GM10248 (cell line): ENCODE results near the gene CHTF8.
"Not testable (repeated sequence)": the region's sequence is repeated elsewhere in the genome, so short reads cannot be mapped to it uniquely, and the experiment has no call there.

Experiments used
- CTCF ChIA-PET: fragments of 300-600 bp; sonication (Branson Sonifier 250); formaldehyde crosslinking; extraction: SDS; loops from one replicate; lab custom pipeline; 2021; ENCODE audit warnings: antibody characterized with exemption; lab: Yijun Ruan, JAX
- POLR2A ChIA-PET: fragments of 350-650 bp; sonication (Branson Sonifier 250); formaldehyde crosslinking; extraction: SDS; loops from one replicate; lab custom pipeline; 2020; ENCODE audit warnings: antibody characterized with exemption; lab: Yijun Ruan, JAX
- DNase-seq: peaks from one replicate; pipeline ENCODE4 v3.0.0; 2012; ENCODE audit errors: extremely low spot score
- TF ChIP-seq, protein P1 (sequence below): IDR thresholded peaks from 2 replicates; pipeline ENCODE4 v1.5.1; 2012; ENCODE audit warnings: mild to moderate bottlenecking, low read depth; ENCODE audit errors: extremely low read depth, missing control alignments, control extremely low read depth

Gene CHTF8

DNA sequence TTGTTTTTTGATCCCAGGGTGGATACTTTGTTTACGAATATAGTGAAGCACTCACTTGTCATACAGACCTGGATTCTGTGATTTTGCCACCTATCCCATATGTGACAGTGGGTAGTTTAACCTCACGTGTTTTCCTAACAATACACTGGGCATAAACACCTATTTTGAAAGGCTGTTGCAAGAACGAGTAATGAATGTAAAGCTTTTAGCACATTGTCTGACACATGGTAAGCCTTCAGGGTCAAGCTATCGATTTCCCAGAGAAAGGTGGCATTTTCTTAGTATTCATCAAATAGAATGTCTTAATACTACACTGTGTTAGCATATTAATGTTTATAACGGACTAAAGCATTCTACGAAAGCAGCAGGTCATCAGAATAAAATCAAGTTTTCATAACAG is 1.9 kb downstream of the CHTF8 start:
- CTCF ChIA-PET: interaction anchor here (1.4 to 2.8 kb wide), 7 partner anchors 10 to 540 kb away, joined by 3 to 11 read pairs (median 5); no protein-coding TSS in a partner anchor
- POLR2A ChIA-PET: no interaction called here
- no peak for DNase-seq
- TF ChIP-seq, protein P1, sequence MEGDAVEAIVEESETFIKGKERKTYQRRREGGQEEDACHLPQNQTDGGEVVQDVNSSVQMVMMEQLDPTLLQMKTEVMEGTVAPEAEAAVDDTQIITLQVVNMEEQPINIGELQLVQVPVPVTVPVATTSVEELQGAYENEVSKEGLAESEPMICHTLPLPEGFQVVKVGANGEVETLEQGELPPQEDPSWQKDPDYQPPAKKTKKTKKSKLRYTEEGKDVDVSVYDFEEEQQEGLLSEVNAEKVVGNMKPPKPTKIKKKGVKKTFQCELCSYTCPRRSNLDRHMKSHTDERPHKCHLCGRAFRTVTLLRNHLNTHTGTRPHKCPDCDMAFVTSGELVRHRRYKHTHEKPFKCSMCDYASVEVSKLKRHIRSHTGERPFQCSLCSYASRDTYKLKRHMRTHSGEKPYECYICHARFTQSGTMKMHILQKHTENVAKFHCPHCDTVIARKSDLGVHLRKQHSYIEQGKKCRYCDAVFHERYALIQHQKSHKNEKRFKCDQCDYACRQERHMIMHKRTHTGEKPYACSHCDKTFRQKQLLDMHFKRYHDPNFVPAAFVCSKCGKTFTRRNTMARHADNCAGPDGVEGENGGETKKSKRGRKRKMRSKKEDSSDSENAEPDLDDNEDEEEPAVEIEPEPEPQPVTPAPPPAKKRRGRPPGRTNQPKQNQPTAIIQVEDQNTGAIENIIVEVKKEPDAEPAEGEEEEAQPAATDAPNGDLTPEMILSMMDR: no peak

- no peak for DNase-seq
- POLR2A ChIA-PET: no interaction called here
- TF ChIP-seq, protein P1: no peak
- CTCF ChIA-PET: interaction anchor here (1.1 to 2.8 kb wide), 2 partner anchors 16 to 22 kb away, joined by 3 to 11 read pairs; no protein-coding TSS in a partner anchor
Observed at GRCh38 chr16:69127966-69128510, 4.3 kb downstream of the CHTF8 start.

DNA sequence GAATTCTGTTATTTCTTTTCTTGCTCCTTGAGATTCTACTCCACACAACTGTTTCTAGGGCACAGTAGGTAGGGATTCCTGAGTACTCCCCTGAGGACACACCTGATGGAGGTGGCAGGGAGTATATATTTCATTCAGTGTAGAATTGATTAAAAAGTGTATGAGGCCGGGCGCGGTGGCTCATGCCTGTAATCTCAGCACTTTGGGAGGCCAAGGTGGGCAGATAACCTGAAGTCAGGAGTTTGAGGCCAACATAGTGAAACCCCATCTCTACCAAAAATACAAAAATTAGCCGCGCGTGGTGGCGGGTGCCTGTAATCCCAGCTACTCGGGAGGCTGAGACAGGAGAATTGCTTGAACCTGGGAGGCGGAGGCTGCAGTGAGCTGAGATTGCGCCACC is 5.6 kb downstream of the CHTF8 start:
- DNase-seq, POLR2A ChIA-PET: not testable (repeated sequence)
- CTCF ChIA-PET: interaction anchor here (1.5 kb wide), 1 partner anchor 537 kb away, joined by 4 read pairs; no protein-coding TSS in a partner anchor

- ChIA-PET CTCF (interaction anchor here (1.5 to 6.2 kb wide), 3 partner anchors 11 to 598 kb away, joined by 4 to 50 read pairs (median 14); no protein-coding TSS in a partner anchor), POLR2A (no interaction called here)
- TF ChIP-seq, protein P1: no peak
- no peak for DNase-seq
Observed at GRCh38 chr16:69126221-69126620, 6.2 kb downstream of the CHTF8 start.

DNA sequence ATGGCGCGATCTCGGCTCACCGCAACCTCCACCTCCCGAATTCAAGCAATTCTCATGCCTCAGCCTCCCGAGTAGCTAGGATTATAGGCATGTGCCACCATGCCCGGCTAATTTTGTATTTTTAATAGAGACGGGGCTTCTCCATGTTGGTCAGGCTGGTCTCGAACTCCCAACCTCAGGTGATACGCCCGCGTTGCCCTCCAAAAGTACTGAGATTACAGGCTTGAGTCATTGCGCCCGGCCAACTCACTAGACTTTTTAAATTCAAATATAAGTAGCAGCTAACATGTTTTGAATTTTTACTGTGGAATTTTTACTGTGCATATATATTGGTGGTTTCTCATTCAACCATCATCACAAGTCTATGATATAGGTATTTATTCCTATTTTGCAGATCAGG is 7.4 kb downstream of the CHTF8 start:
- DNase-seq: not testable (repeated sequence)
- ChIA-PET POLR2A (interaction anchor here (0.6 kb wide), 1 partner anchor 413 kb away, joined by 5 read pairs; no protein-coding TSS in a partner anchor), CTCF (interaction anchor here (1.1 to 6.2 kb wide), 14 partner anchors 8 to 604 kb away, joined by 3 to 60 read pairs (median 10); partner anchors contain the start of genes CHTF8 and UTP4)

GRCh38 chr16:69124406-69124805 is 8.0 kb downstream of the CHTF8 start:
- CTCF ChIA-PET: interaction anchor here (0.8 to 6.2 kb wide), 20 partner anchors 9 to 604 kb away, joined by 3 to 60 read pairs (median 6); partner anchors contain the start of genes CHTF8 and UTP4
- not testable (repeated sequence) for DNase-seq
- POLR2A ChIA-PET: interaction anchor here (0.6 kb wide), 1 partner anchor 412 kb away, joined by 5 read pairs; no protein-coding TSS in a partner anchor

DNA sequence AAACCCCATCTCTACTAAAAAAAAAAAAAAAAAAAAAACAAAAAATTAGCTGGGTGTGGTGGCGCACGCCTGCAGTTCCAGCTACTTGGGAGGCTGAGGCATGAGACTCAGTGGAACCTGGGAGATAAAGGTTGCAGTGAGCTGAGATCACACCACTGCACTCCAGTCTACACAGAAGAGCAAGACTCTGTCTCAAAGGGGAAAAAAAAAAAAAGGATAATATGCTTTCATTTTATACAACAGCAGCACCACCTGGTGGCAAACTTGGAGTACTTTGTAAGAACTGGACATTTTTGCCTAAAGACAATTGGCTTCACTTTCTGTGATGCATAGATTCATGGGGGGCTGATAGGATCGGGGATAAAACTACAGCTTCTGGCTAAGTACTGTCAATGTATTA is 8.5 kb downstream of the CHTF8 start:
- TF ChIP-seq, protein P1: peak; percentile 67
- ChIA-PET POLR2A (no interaction called here), CTCF (interaction anchor here (0.7 to 6.2 kb wide), 28 partner anchors 8 to 603 kb away, joined by 3 to 60 read pairs (median 4); partner anchors contain the start of genes CHTF8, SNTB2 and UTP4)
- peak; percentile 68 for DNase-seq

- ChIA-PET CTCF (interaction anchor here (1.4 to 6.2 kb wide), 5 partner anchors 8 to 592 kb away, joined by 4 to 50 read pairs (median 12); no protein-coding TSS in a partner anchor), POLR2A (interaction anchor here (0.7 kb wide), 1 partner anchor 15 kb away, joined by 3 read pairs; the partner anchor contains the start of gene HAS3)
- no peak for DNase-seq
- TF ChIP-seq, protein P1: no peak
Observed at GRCh38 chr16:69120096-69120664, 12.2 kb downstream of the CHTF8 start.
